Body of pancreas (tissue), 4 donors: ENCODE data around the gene PGF.

Source experiments
- CTCF ChIP-seq, 7 experiments: fragments of 450-650 bp in 4 of 7; fragments of 200-600 bp in 3 of 7; sonication (generic) in 3 of 7; IDR thresholded peaks; one replicate each; pipeline ENCODE4 v1.5.1; 2016 to 2019; ENCODE audit warnings: antibody characterized with exemption in 7 of 7
- POLR2A ChIP-seq, 3 donors: fragments of 450-650 bp; IDR thresholded peaks; one replicate each; pipeline ENCODE4 v1.6.1; 2016; ENCODE audit warnings: antibody characterized with exemption in 3 of 3, mild to moderate bottlenecking in 2 of 3

- no peak for TF ChIP-seq CTCF (IDR thresholded peaks at IDR 0.05)
- no peak for TF ChIP-seq POLR2A (IDR thresholded peaks at IDR 0.05)
These were observed 1.1 kb upstream of the PGF start for GRCh38 chr14:74956280-74957072.
